Gastroesophageal sphincter (tissue), 4 donors: ENCODE results near the gene ODAD2. TPM values are rescaled to one million over a fixed set of nuclear protein-coding genes. Genes with fewer than 3 reads are reported as not detected.

Experiments
- ATAC-seq: fragments of 150-250 bp; one replicate; pipeline ENCODE4 v1.9.1; 2016; ENCODE audit warnings: mild to moderate bottlenecking, moderate library complexity
- H3K27ac ChIP-seq, 4 donors: fragments of 200-600 bp; sonication (generic) in 3 of 4; 1 replicate in 3 of 4; 2 replicates in 1 of 4; pipeline ENCODE4 v1.5.1; 2016 to 2019
- H3K27me3 ChIP-seq: fragments of 200-600 bp; sonication (generic); one replicate; pipeline ENCODE4 v1.5.1; 2019
- H3K36me3 ChIP-seq, 2 donors: fragments of 200-600 bp; sonication (generic); one replicate each; pipeline ENCODE4 v1.5.1; 2019; ENCODE audit warnings: control low read depth in 1 of 2
- H3K4me1 ChIP-seq, 3 donors: fragments of 200-600 bp; sonication (generic); 1 replicate in 2 of 3; 2 replicates in 1 of 3; pipeline ENCODE4 v1.5.1; 2016 to 2019; ENCODE audit warnings: control low read depth in 2 of 3
- H3K4me3 ChIP-seq, 2 donors: fragments of 200-600 bp; sonication (generic); one replicate each; pipeline ENCODE4 v1.5.1; 2019; ENCODE audit warnings: mild to moderate bottlenecking in 1 of 2, moderate library complexity in 1 of 2
- H3K9me3 ChIP-seq, 3 donors: fragments of 200-600 bp; sonication (generic); one replicate each; pipeline ENCODE4 v1.5.1; 2017 to 2019; ENCODE audit warnings: control low read depth in 2 of 3
- EP300 ChIP-seq: sonication (generic); formaldehyde crosslinking; IDR thresholded peaks from one replicate; pipeline ENCODE4 v1.6.1; 2017; ENCODE audit warnings: antibody characterized with exemption, mild to moderate bottlenecking
- POLR2A ChIP-seq, 2 donors: fragments of 450-650 bp; IDR thresholded peaks; one replicate each; pipeline ENCODE4 v1.6.1; 2017; ENCODE audit warnings: antibody characterized with exemption in 2 of 2, mild to moderate bottlenecking in 2 of 2, moderate library complexity in 1 of 2
- POLR2AphosphoS5 ChIP-seq: sonication (generic); formaldehyde crosslinking; IDR thresholded peaks from one replicate; pipeline ENCODE4 v1.6.1; 2017; ENCODE audit warnings: antibody characterized with exemption
- WGBS, 2 donors: methylation state at CpG; one replicate each; pipeline ENCODE4 v1.1.5; 2018; ENCODE audit warnings: low coverage in 1 of 2; 5-methylcytosine and 5-hydroxymethylcytosine counted together
- total RNA-seq, 4 donors: library from RNA; depleted of rRNA; stranded (reverse); fragments of >200 nt; gene quantifications; one replicate each; pipeline ENCODE4 v1.1.0, GENCODE V29; 2016
- TF ChIP-seq, protein P1 (sequence below), 4 experiments: fragments of 200-600 bp in 2 of 4; fragments of 450-650 bp in 2 of 4; sonication (generic) in 1 of 4; IDR thresholded peaks; one replicate each; pipeline ENCODE4 v1.5.1; 2017 to 2019; ENCODE audit warnings: antibody characterized with exemption in 4 of 4, mild to moderate bottlenecking in 2 of 4, moderate library complexity in 2 of 4

The ODAD2 gene
- total RNA-seq, 4 donors from 2014 or later: 0.93 to 1.8 (median 1.6) TPM

DNA sequence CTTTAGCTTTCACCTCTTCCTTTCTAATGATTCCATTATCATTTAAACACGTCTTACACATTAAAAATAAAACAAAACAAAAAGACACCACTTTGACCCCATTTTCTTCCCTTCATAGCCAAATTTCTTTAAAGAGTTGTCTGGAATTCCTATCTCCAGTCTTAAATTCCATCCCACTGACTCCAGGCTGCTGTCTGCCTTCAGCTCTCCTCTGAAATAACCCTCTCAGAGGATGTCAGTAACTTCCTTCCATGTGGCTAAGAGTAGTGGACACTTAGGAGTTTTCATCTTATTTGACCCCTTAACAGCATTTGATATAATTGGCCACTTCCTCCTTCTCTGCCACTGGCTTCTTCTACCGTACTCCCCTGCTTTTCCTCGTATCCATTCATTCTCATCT, 183.6 kb downstream of the ODAD2 start:
- Histone ChIP-seq H3K4me1 (peaks cover 0 to 6% (median 0%) of the 10 kb centered on the region in 3 donors), H3K27me3 (no peaks in the 10 kb centered on the region), H3K9me3 (no peaks in the 10 kb centered on the region), H3K4me3 (no peak overlapping the region), H3K36me3 (no peaks in the 10 kb centered on the region), H3K27ac (no peak overlapping the region)
- 58 to 74% methylated on average over 2 to 3 of the region's 3 CpGs for WGBS, 2 donors
- TF ChIP-seq EP300 (no peak), POLR2A (IDR thresholded peaks at IDR 0.05) (no peak), POLR2AphosphoS5 (no peak)
- TF ChIP-seq, protein P1, sequence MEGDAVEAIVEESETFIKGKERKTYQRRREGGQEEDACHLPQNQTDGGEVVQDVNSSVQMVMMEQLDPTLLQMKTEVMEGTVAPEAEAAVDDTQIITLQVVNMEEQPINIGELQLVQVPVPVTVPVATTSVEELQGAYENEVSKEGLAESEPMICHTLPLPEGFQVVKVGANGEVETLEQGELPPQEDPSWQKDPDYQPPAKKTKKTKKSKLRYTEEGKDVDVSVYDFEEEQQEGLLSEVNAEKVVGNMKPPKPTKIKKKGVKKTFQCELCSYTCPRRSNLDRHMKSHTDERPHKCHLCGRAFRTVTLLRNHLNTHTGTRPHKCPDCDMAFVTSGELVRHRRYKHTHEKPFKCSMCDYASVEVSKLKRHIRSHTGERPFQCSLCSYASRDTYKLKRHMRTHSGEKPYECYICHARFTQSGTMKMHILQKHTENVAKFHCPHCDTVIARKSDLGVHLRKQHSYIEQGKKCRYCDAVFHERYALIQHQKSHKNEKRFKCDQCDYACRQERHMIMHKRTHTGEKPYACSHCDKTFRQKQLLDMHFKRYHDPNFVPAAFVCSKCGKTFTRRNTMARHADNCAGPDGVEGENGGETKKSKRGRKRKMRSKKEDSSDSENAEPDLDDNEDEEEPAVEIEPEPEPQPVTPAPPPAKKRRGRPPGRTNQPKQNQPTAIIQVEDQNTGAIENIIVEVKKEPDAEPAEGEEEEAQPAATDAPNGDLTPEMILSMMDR (IDR thresholded peaks at IDR 0.05): no peak
- ATAC-seq: no peak

DNA sequence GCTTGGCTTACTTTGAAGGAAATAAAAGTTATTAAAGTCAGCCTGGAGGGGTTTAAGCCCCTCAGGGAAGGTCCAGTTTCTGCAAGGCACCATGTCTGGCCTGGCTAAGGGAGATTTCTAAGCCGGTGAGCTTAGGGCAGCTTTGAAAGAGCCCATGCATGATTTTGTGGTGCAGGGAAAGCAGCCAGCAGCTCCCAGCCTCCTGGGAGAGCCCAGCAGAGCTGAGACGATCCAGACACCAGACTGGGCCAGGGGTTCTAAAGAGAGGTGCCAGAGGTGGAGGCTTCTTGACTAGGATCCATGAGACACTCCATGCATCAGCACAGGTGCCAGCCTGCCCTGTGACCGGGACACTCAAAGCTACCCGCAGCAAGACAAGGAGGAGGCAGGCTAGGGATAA, 193.7 kb downstream of the ODAD2 start:
- no peaks in the 10 kb centered on the region for H3K27me3 ChIP-seq
- ATAC-seq: no peak
- 42 to 67% methylated on average over 1 to 3 of the region's 4 CpGs for WGBS, 2 donors
- H3K27ac ChIP-seq: no peak overlapping the region
- no peaks in the 10 kb centered on the region for H3K9me3 ChIP-seq
- H3K4me3 ChIP-seq: no peak overlapping the region
- no peaks in the 10 kb centered on the region for H3K4me1 ChIP-seq
- H3K36me3 ChIP-seq: no peaks in the 10 kb centered on the region
- TF ChIP-seq EP300: no peak
- TF ChIP-seq POLR2AphosphoS5: no peak
- TF ChIP-seq POLR2A (IDR thresholded peaks at IDR 0.05): no peak
- TF ChIP-seq, protein P1 (IDR thresholded peaks at IDR 0.05): no peak

DNA sequence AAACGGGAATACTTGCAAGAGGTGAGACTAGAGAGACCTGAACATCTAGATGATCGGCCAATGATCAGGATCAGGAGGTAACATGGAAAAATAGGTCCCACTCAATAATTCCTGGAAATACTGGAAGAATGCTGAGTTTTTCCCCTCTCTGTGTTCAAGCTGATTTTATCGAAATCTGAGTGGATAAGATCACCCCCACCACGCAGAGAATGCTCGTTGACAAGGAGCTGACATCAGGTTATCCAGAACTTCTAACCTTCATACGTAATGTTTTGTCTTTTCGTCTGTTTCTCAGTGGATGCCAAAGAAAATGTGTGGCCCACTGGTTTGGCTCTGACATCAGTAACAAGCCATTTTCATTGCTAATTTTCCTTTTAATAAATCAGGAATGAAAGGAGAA, 194.7 kb downstream of the ODAD2 start:
- WGBS, 2 donors: 84 to 95% methylated on average over 4 to 7 of the region's 7 CpGs
- no peak for TF ChIP-seq POLR2AphosphoS5
- no peak for TF ChIP-seq POLR2A (IDR thresholded peaks at IDR 0.05)
- no peak for TF ChIP-seq EP300
- TF ChIP-seq, protein P1 (IDR thresholded peaks at IDR 0.05): no peak
- H3K27me3 ChIP-seq: no peaks in the 10 kb centered on the region
- no peak overlapping the region for H3K4me3 ChIP-seq
- no peaks in the 10 kb centered on the region for H3K36me3 ChIP-seq
- H3K4me1 ChIP-seq: no peaks in the 10 kb centered on the region
- no peak overlapping the region for H3K27ac ChIP-seq
- no peak for ATAC-seq
- no peaks in the 10 kb centered on the region for H3K9me3 ChIP-seq

DNA sequence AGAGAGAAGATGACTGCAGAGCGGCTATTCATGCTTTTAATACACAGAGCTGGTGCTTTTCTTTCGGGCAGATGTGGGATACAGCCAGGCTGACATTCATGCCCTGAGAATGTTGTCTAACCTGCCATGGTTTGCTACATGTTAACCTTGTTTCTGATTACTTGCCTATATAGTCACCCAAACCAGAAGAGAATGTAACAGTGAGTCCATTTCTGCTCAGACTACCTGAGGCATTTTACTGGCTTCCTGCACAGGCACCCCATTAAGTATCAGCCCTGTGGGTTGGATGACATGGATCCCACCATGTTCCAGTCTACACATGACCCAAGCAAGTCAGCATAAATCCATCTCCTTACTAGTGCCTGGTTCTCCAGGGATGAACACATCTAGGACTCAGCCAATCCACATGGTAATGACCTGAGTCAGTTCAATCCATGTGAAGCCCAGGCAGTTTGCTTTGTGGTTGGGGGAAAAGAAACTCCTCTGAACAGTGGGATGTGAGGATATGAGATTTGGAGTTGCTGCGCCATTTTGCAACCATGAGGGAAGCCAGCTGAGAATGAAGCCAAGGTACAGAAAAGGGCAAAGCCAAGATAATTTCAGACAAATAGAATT, 197.6 kb downstream of the ODAD2 start:
- Histone ChIP-seq H3K9me3 (no peaks in the 10 kb centered on the region), H3K36me3 (no peaks in the 10 kb centered on the region), H3K4me1 (no peaks in the 10 kb centered on the region), H3K27me3 (no peaks in the 10 kb centered on the region), H3K27ac (no peak overlapping the region), H3K4me3 (no peak overlapping the region)
- TF ChIP-seq EP300 (no peak), POLR2A (IDR thresholded peaks at IDR 0.05) (no peak), POLR2AphosphoS5 (no peak)
- TF ChIP-seq, protein P1 (IDR thresholded peaks at IDR 0.05): no peak
- ATAC-seq: no peak
- WGBS, 2 donors: 95 to 100% methylated on average over 1 to 3 of the region's 3 CpGs

DNA sequence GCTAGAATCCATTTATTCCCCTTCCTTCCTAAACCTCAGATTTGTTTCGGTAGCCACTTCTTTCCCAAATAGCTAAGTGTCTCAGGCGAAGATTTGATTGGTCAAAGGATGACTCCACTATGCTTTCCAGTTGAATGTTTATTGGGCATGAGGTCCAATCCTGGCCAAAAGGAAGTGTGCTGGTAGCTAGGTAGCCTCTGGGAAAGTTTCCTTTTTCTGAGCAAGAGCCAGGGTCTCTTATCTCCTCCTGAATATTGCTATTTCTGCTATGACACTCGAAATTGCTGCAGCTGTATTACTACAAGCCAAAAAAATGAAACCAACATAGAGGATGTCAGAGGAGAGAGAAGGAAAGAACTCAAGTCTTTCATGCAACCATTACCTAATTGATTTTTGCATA, 199.8 kb downstream of the ODAD2 start:
- Histone ChIP-seq H3K4me3 (no peak overlapping the region), H3K36me3 (no peaks in the 10 kb centered on the region), H3K9me3 (no peaks in the 10 kb centered on the region), H3K27ac (no peak overlapping the region), H3K4me1 (no peaks in the 10 kb centered on the region), H3K27me3 (no peaks in the 10 kb centered on the region)
- 50 to 55% methylated on average over 1 to 2 of the region's 3 CpGs for WGBS, 2 donors
- TF ChIP-seq, protein P1 (IDR thresholded peaks at IDR 0.05): no peak
- no peak for TF ChIP-seq POLR2A (IDR thresholded peaks at IDR 0.05)
- TF ChIP-seq POLR2AphosphoS5: no peak
- no peak for TF ChIP-seq EP300
- ATAC-seq: no peak
